Midbrain (tissue), 1 donor: ENCODE data around the gene RNF123.

ENCODE experiments used
- DNase-seq: peaks from one replicate; lab custom pipeline; 2025; lab: John Stamatoyannopoulos, UW

The RNF123 gene

DNA sequence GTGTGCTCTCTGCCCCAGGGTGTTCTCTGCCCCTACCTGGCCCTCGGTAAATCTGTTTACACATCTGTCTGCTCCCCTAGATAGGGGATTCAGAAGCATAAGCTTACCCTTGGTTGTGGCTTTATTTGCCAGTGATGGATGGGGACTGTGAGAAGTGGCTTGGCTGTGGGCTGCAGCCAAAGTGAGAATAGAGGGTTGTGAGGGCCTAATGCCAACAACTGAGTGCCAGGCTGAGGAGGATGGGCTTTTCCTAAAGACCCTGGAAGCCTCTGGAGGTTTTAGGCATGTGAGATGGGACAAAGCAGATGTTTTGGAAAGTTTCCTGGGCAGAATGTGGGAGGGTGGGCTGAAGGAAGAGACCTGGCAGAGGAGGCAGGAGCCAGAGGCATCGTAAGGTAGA is 30.6 kb upstream of the RNF123 start:
- no peak for DNase-seq

DNA sequence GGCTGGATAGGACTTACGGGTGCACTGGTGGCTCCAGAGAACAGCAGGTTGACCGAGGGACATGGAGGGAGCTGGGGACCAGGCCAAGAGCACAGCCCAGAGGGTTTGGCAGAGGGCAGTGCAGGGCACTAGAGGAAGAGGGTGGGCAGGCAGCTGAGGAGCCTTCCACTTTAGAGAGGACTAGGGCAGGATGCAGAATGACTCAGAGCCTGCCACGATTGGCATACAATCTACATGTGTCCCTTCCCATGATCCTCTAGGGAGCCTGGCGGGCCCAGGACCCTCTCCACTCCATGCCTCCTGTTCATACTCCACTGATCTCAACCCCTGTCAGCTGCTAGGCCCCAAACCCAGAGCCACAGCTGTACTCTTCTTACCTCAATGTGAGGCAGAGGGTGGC is 29.6 kb upstream of the RNF123 start:
- no peak for DNase-seq

DNA sequence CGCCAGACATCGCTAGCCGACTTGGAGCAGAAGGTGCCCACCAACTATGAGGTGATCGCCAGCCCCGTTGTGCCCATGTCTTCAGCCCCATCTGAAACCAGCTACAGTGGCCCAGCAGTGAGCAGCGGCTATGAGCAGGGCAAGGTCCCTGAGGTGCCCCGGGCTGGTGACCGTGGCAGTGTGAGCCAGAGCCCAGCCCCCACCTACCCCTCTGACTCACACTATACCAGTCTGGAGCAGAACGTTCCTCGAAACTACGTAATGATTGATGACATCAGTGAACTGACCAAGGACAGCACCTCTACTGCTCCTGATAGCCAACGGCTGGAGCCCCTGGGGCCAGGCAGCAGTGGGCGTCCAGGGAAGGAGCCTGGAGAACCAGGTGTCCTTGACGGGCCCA is 28.1 kb upstream of the RNF123 start:
- DNase-seq, result no peak

DNA sequence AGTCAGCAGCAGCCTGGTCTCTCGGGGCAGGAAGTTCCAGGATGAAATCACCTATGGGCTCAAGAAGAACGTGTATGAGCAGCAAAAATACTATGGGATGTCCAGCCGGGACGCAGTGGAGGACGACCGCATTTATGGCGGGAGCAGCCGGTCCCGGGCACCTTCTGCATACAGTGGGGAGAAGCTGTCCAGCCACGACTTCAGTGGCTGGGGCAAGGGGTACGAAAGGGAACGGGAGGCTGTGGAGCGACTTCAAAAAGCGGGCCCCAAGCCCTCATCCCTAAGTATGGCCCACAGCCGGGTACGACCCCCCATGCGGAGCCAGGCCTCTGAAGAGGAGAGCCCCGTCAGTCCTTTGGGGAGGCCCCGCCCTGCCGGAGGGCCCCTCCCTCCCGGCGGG is 27.3 kb upstream of the RNF123 start:
- no peak for DNase-seq

DNA sequence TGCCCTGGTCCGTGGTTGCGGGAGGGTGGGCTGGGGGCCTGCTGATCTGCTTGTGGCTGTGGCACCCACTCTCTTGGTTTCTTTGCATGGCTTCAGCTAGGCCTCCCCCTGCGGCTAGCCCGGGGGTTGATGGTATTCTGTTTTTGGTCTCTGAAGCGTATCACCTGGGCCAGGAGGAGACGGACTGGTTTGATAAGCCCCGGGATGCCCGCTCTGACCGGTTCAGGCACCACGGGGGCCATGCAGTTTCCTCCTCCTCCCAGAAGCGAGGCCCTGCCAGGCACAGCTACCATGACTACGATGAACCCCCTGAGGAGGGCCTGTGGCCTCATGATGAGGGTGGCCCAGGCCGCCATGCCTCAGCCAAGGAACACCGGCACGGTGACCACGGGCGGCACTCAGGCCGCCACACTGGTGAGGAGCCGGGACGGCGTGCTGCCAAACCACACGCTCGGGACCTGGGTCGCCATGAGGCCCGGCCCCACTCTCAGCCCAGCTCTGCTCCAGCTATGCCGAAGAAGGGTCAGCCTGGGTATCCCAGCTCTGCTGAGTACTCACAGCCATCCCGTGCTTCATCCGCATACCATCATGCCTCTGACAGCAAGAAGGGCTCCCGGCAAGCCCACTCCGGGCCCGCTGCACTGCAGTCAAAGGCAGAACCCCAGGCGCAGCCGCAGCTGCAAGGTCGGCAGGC is 26.5 kb upstream of the RNF123 start:
- DNase-seq, result no peak

- DNase-seq, result no peak
These were observed 25.5 kb upstream of the RNF123 start for GRCh38 chr3:49663831-49664230.

DNA sequence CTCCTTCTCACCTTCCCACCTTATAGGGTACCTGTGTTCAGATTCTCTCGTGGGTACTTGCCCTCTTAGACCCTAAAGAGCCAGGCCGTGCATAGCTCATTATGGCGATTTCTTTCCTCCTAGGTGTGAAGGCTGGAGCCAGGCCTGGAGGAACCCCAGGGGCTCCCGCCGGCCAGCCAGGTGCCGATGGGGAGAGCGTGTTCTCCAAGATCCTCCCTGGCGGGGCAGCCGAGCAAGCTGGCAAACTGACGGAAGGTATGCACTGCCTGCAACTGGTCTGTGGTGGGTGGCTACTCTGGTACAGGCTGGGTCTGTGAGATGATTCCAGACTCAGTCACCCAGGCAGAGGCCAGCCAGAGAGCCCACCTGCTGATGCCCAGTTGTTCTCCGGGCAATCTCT is 25.1 kb upstream of the RNF123 start:
- DNase-seq, result no peak

DNA sequence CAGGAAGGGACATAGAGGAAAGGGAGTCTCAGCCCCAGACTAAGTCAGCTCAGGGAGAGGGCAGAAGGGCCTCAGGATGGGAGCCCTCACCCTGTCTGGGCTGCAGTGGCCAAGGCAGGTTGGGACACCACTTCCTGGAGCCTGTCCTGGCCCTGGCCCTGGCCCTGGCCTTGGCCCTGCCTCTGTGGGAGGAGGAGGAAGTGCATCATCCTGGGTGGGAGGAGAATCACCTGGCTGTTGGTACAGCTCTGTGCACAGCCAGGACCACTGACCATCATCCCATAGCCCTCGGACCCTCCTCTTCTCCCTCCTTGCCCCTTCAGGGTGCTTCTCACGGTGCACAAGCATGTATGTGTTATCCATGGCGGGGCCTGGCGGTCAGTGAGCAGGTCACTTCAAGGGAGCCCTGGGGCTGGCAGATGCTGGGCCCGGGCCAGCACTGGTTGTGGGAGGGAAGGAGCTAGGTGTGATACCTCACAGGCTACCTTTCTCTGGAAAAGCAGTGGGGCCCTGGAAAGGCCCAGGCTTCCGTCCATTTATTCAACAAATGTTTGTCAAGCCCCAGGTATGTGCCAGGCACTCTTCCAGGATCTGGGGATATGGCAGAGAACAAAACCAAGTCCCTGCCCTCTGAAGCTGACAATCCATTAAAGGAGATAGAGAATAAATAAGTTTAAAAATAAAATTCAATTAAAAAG is 23.4 kb upstream of the RNF123 start:
- DNase-seq, result no peak

DNA sequence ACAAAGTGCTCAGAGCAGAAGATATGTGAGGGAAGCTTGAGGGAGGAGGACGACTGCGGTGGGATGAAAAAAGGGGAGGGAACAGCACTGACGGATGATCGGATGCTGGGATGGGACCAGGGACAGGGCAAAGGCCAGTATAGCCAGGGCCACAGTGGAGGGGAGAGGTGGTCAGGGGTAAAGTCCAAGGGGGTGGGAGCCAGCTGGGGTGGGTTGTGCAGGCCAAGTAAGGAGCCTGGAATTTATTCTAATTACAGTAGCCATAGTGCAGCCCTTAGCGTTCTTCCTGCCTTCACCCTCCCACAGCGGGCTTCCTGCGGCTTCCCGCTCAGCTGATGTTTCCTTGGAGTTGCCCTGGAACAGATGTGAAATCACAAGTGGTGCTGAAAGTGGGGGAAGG is 22.8 kb upstream of the RNF123 start:
- DNase-seq, result no peak

GRCh38 chr3:49667701-49668413 is 21.5 kb upstream of the RNF123 start:
- no peak for DNase-seq

- DNase-seq, result no peak
These were observed 21.0 kb upstream of the RNF123 start for GRCh38 chr3:49668414-49668797.

DNA sequence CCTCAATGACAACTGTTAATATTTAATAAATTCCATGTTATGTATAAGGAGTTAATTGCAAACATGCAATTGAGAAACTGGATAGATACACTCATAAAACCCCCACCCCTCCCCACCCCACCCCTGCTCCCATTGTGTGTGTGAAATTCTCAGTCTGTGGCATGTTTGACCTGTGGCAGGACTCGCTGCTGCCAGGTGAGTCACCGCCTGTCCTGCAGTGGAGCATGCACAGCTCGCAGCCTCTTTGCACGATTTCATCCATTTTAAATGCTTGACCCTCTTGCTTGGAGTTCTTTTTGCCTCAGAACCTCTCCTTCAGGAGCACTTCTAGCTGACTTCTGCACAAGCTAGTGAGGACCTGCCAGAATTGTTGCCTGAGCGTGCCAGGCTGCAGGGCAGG is 20.5 kb upstream of the RNF123 start:
- no peak for DNase-seq

- DNase-seq, result no peak
These were observed 20.0 kb upstream of the RNF123 start for GRCh38 chr3:49669352-49669751.

DNA sequence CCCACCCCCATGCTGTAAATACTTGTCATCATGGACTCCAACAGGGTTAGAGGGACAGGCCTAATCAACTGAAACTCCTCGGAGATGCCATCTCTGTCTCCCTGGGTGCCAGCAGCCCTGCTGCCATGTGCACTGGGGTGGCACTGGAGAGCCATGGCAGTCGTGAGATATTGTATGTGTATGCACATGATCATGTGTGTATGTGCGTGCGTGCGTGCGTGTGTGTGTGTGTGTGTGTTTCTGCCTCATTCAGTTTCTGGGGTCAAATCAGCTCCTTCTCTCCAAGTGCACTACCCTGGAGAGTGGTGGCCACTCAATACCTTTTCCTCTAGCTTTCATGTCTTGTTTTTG is 18.4 kb upstream of the RNF123 start:
- no peak for DNase-seq

DNA sequence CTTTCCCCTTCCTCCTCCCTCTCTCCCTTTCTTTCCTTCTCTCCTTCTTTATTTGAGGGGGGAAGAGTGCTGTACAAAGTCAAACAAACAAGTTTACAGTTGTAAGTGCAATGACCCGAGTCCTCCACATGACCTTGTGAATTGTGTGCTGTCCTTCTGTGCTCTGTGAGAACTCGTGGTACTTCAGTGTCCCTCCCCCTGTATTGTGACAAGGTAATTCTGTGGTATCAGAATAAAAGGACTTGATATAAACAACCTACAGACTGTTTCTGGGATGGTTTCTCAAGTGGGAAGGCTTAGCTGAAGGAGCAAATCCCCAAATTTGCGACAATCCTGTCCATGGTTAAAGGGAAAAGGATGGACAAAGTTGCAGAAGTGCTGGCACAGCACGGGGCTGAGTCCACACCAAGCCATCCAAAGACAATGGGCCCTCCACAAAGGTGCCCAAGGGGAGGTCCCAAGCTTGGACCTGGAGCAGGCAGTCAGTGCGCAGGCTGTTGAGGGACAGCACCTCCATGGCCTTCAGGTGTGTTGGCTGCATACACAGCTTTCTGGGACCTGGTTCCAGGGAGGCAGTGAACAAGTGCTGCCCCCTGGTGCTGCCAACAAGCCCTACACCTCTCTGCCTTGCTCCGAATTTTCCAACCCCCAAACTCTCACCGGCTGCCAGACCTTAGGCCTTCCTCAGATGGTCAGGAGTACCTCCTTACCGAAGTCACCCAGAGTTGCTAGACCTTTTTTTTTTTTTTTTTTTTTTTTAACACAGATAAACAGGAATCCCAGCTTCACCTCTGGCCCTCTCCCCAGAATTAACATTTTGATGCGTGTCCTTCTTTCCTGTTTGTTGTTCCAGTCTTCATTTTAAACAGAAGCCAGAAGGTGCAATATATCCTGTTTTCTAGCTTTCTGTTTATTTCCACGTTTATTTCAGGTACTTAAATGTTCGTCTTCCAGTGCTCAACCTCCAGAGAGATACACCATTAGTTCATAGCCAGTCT is 17.8 kb upstream of the RNF123 start:
- DNase-seq, result no peak

GRCh38 chr3:49673121-49673714 is 16.1 kb upstream of the RNF123 start:
- DNase-seq, result no peak

DNA sequence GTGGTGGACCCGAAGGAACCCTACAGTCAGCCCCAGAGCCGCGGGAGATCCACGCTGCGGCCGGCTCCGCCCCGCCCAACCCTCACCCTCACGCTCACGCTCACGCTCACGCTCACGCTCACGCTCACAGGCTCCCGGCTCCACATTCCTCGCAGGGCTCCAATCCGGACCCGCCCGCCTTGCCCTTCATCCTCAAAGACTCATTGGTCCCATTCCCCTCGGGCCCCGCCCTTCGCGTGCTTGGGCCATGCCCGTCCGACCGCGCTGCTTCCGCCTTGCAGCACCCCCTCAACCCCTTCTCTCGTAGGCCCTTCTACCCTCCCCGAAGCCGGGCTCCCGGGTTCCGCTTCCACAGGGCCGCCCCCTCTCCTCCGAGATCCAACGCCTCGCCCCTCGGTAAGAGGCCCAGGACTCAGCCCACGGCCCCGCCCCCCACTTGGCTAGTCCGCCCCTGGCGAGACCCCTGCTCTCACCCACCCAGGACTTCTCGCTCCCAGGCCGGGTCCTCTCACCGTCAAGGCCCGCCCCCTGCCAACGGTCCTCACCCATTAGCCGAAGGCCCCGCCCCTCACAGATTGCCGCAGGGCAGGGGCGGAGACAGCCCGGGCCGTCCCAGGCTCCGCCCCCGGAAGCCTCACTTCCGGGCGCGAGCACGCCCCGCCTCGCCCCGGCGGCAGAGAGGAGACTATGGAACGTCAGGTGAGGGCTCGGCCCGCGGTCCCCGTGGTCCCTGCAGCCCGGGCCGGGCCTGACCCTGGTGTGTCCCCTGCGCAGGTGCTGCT is 15.5 kb upstream of the RNF123 start, which contains the start of gene APEH:
Gene APEH, plus strand, starts transcription at position 637 of the 782 bp plus-strand sequence. Its CDS starts 51 bp downstream, at position 688.
- DNase-seq, result no peak

DNA sequence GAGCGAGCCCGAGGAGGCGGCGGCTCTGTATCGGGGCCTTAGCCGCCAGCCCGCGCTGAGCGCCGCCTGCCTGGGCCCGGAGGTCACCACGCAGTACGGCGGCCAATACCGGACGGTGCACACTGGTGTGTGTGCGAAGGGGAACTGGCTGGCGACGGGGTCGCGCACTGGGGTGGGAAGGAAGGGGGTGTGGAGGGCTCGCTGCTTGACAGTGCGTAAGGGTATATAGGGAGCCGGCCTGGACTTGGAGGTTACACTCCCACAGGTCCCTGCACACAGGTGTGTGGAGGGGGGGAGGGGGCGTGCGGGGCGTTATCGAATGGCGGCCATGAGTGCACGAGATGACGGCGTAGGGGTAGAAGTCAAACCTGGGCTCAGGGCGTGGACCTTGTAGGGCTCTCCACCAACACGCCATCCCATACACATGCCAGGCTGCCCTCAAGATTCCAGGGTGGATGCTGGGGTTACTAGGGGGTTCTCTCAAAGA is 14.8 kb upstream of the RNF123 start:
- DNase-seq, result no peak

DNA sequence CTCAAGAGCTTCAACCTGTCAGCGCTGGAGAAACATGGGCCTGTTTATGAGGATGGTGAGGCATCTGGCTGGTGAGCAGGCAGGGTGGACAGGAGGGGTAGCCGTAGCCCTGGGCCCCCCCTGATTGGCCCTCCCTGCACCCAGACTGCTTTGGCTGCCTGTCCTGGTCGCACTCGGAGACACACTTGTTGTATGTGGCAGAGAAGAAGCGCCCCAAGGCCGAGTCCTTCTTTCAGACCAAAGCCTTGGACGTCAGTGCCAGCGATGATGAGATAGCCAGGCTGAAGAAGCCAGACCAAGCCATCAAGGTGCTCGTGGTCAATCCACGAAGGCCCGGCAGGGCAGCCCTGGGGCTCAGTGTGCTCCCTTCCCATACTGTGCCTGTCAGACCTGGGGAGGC is 13.4 kb upstream of the RNF123 start:
- DNase-seq, result no peak

DNA sequence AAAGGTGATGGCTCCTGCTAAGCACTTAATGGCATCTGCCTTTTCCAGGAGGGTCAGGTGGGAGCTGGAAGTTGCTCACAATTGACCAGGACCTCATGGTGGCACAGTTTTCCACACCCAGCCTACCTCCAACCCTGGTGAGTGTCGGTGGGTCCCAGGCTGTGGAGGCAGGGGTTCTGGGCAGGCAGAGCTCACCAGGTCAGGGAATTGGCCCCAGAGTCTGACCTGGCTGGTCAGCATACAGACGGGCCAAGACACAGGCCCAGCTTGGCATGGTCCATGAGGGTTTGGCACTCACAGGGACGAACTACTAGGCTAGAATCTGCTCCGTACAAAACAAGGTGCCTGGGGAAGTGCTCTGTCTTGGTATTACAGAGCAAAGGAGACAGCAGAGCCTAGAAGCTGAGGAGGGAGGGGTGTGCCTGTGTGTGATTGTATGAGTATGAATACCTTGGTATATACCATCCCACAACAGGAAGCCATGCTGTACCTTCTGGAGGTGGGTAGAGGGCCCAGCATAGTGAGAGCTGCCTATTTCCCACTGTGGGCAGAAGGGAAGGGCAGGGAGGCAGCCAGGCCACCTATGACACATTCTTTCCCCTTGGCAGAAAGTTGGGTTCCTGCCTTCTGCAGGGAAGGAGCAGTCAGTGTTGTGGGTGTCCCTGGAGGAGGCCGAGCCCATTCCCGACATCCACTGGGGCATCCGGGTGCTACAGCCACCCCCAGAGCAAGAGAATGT is 8.7 kb upstream of the RNF123 start:
- DNase-seq, result no peak
